Measurements from ENCODE around the gene ST6GAL1.

The ST6GAL1 gene

DNA sequence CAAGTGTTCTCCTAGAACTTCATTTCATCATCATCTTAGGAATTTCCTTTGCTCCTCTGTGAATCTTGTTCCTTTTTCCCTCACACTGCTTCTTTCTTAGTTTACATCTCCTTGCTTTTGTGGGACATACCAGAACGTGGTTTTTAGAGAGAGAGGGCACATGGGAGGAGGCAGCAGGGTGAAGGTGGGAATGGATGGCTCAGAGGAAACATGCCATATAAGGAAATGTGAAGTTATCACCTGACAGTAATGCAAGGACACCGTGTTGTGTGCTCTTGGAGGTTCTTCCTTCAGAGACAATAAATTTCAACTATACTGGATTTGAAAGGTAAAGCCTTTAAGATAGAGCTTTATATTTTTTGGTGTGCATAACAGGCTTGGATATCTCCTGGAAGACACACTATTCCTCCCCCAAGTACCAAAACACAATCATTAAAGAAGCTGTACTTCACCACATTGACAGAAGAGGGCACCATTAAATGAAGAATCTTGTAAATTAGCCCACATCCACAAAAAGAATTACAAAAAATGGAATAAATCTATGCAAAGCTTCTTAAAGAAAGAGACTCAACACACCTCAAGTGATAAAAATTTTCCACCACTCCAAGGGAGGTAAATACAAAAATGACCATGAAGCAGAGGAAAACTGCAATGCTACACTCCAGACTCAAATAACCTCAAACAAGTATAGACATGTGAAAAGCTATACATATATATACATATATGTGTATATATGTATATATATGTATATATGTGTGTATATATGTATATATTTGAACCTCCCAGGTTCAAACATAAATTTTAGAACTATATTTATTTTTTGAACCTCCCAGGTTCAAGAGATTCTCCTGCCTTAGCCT is 182.8 kb downstream of the ST6GAL1 start:
- DNase-seq (ENCODE audit: low read depth) = no peak

DNA sequence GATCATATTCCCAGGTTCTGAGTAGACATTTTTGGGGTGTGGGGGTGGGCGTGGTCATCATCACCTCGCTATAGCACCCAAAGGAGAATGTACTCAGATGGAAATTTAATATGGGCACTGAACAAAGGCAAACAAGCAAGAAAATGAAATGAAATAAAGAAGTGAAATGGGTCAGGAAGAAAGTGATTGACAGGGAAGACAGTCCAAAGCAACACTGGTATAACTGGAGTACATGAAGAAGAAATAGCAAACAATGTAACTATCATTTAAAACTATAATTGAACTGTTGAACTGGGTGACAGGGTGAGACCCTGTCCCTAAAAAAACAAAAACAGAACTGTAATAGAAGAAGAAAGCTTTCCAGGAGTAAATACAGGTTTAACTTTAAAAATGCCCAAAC is 184.2 kb downstream of the ST6GAL1 start:
- no peak for DNase-seq (ENCODE audit: low read depth)

DNA sequence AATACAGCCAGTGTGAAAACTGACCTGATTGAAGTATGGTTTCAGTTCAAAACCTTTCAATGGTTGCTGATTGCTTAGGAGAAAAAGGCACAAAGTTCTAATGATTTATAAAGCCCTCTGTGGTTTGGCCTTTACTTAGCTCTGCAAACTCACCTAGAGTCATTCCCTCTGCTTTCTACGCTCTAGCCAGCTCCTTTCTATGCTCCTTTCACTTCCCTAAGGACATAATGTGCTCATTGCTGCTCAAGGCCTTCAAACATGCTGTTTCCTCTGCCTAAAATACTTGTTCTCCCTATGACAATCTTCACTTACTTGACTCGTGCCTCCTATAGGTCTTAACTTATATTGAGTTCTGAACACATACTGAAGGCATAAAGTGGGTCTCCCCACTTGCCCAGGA is 190.0 kb downstream of the ST6GAL1 start:
- DNase-seq (ENCODE audit: low read depth) = no peak

DNA sequence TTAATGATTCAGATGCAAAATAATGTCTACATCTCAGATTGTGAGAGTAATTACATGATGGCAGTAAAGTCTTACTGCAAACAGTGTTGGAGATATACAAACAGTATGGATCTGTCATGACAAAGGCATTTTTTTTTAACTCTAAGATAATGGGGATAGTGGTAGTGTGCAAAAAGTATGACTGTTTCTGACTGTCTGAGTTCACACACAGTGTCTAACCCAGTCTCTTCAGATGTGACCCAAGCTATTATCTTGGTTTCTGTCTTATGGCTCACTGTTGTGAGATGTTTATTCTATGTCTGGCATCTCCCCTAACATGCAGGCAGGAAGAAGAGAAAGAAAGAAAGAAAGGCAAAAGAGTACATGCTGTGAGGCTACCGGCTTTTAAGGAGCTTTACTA is 191.9 kb downstream of the ST6GAL1 start:
- no peak for DNase-seq (ENCODE audit: low read depth)

DNA sequence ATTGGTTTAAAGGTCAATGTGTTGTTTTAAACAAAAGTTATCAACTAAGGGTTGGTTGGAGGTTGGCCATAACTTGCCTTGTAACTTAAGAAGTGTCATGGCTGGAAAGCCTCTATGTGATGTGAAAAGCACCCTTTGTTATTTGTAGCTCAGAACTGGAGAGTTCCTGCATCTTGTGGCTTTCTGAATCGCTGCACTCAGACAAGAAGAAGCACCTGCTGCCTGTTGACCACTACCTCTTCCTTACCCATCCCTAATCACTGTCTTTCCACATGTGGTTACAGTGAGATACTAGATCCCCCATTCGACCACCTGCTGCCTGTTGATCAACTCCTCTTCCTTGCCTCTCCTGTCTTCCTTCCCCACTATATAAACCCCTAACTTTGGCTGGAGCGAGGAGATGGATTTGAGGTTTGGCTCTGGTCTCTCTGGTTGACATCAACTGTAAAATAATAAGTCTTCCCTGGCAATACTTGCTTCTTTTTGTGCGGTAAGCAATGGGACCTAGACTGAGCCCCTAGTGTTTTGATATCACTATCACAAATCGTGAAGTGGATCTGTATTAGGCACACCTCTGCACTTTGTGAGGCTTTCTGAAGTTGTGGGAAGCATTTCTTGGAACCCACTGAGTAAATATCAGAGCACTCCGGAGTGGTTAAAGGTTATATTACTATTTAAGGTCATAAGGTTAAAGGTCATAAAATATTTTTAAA is 195.1 kb downstream of the ST6GAL1 start:
- no peak for DNase-seq (ENCODE audit: low read depth)
